ENCODE results near the gene ROR1.

DNA sequence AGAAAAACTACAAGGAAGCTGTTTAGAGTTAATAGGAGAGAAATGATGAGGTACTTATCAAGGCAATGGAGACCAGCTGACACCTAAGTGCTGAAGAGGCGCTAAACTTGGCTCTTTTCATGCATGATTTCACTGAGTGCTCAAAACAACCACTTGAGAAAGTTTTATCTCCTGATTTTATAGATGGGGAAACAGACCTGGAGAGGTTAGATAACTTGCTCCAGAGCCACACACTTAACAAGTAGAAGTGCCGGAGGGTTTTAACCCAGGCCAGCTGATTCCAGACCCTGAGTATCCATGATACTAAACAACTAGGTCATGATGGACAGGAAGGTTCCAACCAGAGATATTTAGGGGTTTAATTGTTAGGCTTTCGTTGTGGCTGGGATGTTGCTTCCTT lies 455.5 kb downstream of the ROR1 start:
- TF ChIP-seq, protein P1, sequence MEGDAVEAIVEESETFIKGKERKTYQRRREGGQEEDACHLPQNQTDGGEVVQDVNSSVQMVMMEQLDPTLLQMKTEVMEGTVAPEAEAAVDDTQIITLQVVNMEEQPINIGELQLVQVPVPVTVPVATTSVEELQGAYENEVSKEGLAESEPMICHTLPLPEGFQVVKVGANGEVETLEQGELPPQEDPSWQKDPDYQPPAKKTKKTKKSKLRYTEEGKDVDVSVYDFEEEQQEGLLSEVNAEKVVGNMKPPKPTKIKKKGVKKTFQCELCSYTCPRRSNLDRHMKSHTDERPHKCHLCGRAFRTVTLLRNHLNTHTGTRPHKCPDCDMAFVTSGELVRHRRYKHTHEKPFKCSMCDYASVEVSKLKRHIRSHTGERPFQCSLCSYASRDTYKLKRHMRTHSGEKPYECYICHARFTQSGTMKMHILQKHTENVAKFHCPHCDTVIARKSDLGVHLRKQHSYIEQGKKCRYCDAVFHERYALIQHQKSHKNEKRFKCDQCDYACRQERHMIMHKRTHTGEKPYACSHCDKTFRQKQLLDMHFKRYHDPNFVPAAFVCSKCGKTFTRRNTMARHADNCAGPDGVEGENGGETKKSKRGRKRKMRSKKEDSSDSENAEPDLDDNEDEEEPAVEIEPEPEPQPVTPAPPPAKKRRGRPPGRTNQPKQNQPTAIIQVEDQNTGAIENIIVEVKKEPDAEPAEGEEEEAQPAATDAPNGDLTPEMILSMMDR (IDR thresholded peaks at IDR 0.05), result no peak
- no peak for TF ChIP-seq POLR2A (IDR thresholded peaks at IDR 0.05)

All from uterus (tissue), 2 donors.